Measurements from ENCODE around the gene SHISAL1. TPM values are rescaled to one million over a fixed set of nuclear protein-coding genes. Genes with fewer than 3 reads are reported as not detected.

The SHISAL1 gene
- total RNA-seq, 3 donors from 2014 or later: 0.32 to 1.2 (median 0.33) TPM

DNA sequence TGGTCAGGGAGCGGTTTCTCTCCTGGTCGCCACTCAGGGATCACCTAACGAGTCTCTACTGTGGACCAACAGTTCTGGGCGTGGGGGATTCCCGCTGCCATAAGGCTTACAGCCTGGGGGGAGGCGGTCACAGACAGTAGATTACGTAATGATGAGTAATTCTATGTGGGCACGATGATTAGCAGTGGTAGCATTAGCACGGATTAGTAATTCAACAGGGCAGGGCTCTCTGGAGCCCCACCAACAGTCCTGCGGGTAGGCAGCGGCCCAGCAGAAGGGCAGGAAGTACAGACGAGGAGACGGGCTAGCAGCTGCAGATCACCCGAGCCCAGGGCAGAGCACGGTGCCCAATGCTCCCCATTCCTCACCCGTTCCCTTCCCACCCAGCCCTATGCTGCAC is 3.6 kb downstream of the SHISAL1 start:
- Histone ChIP-seq H3K27ac (peak overlapping the region in 1 of 2 donors; percentile 72), H3K9me3 (no peaks in the 10 kb centered on the region), H3K27me3 (peaks cover 0 to 9% of the 10 kb centered on the region in 2 donors), H3K36me3 (no peaks in the 10 kb centered on the region), H3K4me3 (no peak overlapping the region), H3K4me1 (no peaks in the 10 kb centered on the region)
- intact Hi-C loops (cut with DNase I; ENCODE audit: low total_unique reads): no loop called here
- no peak for DNase-seq (ENCODE audit: low spot score in 2 of 2)
- TF ChIP-seq, protein P1, sequence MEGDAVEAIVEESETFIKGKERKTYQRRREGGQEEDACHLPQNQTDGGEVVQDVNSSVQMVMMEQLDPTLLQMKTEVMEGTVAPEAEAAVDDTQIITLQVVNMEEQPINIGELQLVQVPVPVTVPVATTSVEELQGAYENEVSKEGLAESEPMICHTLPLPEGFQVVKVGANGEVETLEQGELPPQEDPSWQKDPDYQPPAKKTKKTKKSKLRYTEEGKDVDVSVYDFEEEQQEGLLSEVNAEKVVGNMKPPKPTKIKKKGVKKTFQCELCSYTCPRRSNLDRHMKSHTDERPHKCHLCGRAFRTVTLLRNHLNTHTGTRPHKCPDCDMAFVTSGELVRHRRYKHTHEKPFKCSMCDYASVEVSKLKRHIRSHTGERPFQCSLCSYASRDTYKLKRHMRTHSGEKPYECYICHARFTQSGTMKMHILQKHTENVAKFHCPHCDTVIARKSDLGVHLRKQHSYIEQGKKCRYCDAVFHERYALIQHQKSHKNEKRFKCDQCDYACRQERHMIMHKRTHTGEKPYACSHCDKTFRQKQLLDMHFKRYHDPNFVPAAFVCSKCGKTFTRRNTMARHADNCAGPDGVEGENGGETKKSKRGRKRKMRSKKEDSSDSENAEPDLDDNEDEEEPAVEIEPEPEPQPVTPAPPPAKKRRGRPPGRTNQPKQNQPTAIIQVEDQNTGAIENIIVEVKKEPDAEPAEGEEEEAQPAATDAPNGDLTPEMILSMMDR (IDR thresholded peaks at IDR 0.05): no peak
- no peak for TF ChIP-seq POLR2A (IDR thresholded peaks at IDR 0.05)
- no peak for TF ChIP-seq POLR2AphosphoS5 (IDR thresholded peaks at IDR 0.05)

- no peak overlapping the region for H3K4me3 ChIP-seq
- intact Hi-C loops (cut with DNase I; ENCODE audit: low total_unique reads): no loop called here
- no peaks in the 10 kb centered on the region for H3K4me1 ChIP-seq
- no peaks in the 10 kb centered on the region for H3K9me3 ChIP-seq
- H3K27ac ChIP-seq: peak overlapping the region; percentile 10 to 72
- DNase-seq (ENCODE audit: low spot score in 2 of 2): no peak
- TF ChIP-seq, protein P1 (IDR thresholded peaks at IDR 0.05): no peak
- TF ChIP-seq POLR2A (IDR thresholded peaks at IDR 0.05) (no peak), POLR2AphosphoS5 (IDR thresholded peaks at IDR 0.05) (no peak)
- H3K36me3 ChIP-seq: no peaks in the 10 kb centered on the region
- H3K27me3 ChIP-seq: peaks cover 0 to 5% of the 10 kb centered on the region in 2 donors
Observed at GRCh38 chr22:44307509-44308169, 5.1 kb downstream of the SHISAL1 start.

DNA sequence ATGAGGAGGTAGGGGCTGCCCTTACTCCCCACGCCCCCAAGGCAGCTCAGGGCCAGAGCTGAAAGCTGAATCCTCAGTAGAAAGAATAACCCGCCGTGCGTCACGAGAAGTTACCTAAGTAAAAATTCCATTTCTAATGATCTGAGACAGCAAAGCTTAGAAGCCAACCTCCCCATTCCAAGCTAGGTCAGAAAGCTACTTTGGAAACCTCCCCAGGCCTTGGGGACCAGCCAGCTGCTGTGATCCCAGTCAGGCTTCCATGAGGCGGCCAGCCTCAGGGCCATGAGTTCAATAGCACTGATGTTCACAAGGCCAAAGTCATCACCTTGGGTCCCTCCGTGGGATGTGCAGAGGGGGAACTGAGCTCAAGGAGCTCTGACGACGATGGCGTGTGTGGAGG is 6.9 kb downstream of the SHISAL1 start:
- H3K4me1 ChIP-seq: no peaks in the 10 kb centered on the region
- no peaks in the 10 kb centered on the region for H3K36me3 ChIP-seq
- intact Hi-C loops (cut with DNase I; ENCODE audit: low total_unique reads): no loop called here
- TF ChIP-seq POLR2AphosphoS5 (IDR thresholded peaks at IDR 0.05) (no peak), POLR2A (IDR thresholded peaks at IDR 0.05) (no peak)
- TF ChIP-seq, protein P1 (IDR thresholded peaks at IDR 0.05): no peak
- no peak for DNase-seq (ENCODE audit: low spot score in 2 of 2)
- H3K27ac ChIP-seq: no peak overlapping the region
- no peaks in the 10 kb centered on the region for H3K9me3 ChIP-seq
- H3K27me3 ChIP-seq: peaks cover under 1 to 4% of the 10 kb centered on the region in 2 donors
- H3K4me3 ChIP-seq: no peak overlapping the region

DNA sequence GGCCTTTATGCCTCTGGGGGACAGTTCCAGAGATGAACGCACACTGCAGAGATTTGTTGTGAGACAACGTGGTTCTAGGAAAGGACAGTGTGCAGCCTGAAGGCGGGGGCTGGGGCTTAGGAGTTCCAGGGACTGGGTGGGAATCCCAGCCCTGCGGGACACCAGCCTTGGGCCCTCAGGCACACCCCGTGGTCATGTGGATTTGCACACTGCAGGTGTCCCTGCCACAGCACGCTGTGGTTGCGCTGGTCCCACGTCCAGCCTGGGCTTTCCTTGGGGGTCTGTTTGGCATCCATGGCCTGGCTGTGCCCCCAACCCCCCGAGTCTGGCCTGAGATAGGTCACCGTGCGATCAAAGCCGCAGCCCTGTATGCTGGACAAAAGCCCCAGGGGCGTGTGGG is 7.3 kb downstream of the SHISAL1 start:
- TF ChIP-seq POLR2A (IDR thresholded peaks at IDR 0.05) (no peak), POLR2AphosphoS5 (IDR thresholded peaks at IDR 0.05) (no peak)
- TF ChIP-seq, protein P1 (IDR thresholded peaks at IDR 0.05): no peak
- H3K4me1 ChIP-seq: no peaks in the 10 kb centered on the region
- H3K27me3 ChIP-seq: peaks cover 3 to 8% of the 10 kb centered on the region in 2 donors
- intact Hi-C loops (cut with DNase I; ENCODE audit: low total_unique reads): no loop called here
- DNase-seq (ENCODE audit: low spot score in 2 of 2): no peak
- H3K4me3 ChIP-seq: no peak overlapping the region
- H3K27ac ChIP-seq: no peak overlapping the region
- no peaks in the 10 kb centered on the region for H3K36me3 ChIP-seq
- H3K9me3 ChIP-seq: no peaks in the 10 kb centered on the region

GRCh38 chr22:44304911-44305310 is 7.8 kb downstream of the SHISAL1 start:
- H3K4me3 ChIP-seq: no peak overlapping the region
- TF ChIP-seq POLR2A (IDR thresholded peaks at IDR 0.05) (no peak), POLR2AphosphoS5 (IDR thresholded peaks at IDR 0.05) (no peak)
- TF ChIP-seq, protein P1 (IDR thresholded peaks at IDR 0.05): no peak
- peaks cover 3 to 14% of the 10 kb centered on the region in 2 donors for H3K27me3 ChIP-seq
- H3K9me3 ChIP-seq: no peaks in the 10 kb centered on the region
- no peak overlapping the region for H3K27ac ChIP-seq
- intact Hi-C loops (cut with DNase I; ENCODE audit: low total_unique reads): no loop called here
- DNase-seq (ENCODE audit: low spot score in 2 of 2): no peak
- H3K36me3 ChIP-seq: no peaks in the 10 kb centered on the region
- H3K4me1 ChIP-seq: no peaks in the 10 kb centered on the region
